ENCODE data around the gene DRD5. TPM values are rescaled to one million over a fixed set of nuclear protein-coding genes. Genes with fewer than 3 reads are reported as not detected.

The DRD5 gene
- total RNA-seq, 1 experiment from 2014 or later, result not detected

DNA sequence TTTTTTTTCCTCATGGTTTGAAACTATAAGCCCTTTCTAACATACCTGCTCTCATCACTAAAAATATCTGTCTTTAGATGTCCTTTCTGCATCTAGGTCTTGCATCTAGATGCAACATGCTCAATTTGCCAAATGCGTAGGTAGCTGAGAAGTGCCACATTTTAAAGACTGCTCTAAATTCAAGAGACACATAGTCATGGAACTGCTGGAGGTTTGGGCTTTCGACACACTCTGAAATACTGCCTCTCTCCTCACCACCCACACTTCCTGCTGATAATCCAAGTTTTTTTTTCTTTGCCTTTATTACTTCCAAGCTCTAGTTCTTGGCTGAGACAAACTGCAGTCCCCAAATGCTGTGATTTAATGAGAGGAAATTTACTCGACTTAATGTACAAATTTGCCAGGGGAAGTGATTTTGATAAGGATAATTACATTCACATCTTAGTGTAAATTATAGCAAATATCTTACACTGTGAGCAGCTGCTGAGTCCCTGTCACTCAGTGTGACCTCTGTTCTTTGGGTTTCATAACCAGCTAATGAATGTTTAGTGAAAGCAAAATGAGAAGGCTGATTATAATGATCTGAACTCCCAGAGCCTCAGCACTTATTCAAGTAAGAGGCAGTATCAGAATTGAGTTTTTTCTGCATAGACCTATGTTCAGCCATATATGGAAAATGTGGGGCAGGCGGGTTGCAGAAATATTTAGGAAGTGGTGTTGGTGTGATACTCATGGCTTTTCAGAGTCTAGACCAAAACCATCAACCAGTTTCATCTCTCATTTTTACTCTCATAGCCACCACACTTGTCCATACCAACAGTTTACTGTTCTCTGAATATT, 31.3 kb downstream of the DRD5 start:
- peak; percentile 27 for DNase-seq (ENCODE audit: extremely low read depth, low read depth)

DNA sequence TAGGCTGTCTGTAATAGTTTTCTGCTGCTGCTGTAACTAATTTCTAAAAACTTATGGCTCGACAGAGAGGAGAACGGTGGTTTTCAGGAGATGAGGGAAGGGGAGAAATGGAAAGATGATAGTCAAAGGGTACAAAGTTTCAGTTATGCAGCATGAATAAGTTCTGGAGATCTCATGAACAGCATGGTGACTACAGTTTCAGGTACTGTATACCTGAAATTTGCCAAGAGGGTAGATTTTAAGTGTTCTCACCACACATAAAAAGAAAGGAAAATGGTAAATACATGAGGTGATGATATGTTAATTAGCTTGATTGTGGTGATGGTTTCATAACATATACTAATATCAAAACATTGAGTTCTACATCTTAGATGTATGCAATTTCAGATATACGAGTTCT, 34.9 kb downstream of the DRD5 start:
- no peak for DNase-seq (ENCODE audit: extremely low read depth, low read depth)

DNA sequence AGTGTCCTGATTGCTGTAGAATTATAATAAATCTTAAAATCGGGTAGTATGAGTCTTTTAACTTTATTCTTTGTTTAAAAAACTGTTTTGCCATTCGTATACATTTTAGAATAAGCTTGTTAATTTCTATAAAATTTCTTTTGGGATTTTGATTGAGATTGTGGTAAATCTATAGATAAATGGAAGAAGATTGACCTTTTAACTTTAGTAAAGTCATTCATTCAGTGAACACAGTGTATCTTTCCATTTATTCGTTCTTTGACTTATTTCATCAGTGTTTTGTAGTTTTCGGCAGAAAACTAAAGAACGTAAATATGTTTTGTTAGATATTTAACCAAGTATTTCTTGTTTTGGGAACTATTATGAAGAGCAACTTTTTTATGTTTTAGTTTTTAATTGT, 38.9 kb downstream of the DRD5 start:
- DNase-seq (ENCODE audit: extremely low read depth, low read depth), result no peak

DNA sequence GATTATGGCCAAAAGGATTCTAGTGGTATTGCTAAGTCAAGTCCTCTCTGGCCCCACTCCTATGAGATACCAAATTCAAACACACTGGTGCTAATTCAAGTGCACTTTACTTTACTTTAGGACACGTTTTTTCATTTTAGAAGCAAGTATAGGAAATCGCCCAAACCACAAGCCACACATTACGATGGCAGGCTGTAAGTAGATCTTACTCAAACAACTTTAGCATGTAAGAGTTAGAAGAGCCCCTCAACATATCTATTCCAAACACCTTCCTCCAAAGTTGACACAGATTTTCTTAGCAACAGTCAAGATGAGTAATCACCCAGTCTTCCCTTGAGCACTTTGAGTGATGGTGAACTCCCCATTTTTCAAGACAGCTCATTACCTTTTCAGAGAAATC, 43.6 kb downstream of the DRD5 start:
- DNase-seq (ENCODE audit: extremely low read depth, low read depth), result no peak

DNA sequence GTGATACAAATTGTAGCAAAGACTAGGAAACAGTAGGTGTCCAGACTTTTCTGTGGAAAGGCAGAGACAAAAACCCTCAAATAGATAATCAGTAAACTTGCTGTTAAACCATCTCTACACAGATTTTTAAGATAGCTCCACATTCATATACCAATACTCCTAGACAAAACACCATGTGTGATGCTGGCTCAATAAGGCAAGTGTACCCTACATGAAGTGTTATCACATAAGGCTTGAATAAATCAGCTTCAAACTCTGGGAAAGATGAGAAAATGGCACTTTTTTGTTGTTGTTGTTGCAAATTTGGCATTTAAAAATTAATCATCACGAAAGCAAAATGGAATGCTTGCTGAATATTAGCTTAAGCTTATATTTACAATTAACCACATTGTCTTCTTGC, 45.1 kb downstream of the DRD5 start:
- DNase-seq (ENCODE audit: extremely low read depth, low read depth), result no peak

DNA sequence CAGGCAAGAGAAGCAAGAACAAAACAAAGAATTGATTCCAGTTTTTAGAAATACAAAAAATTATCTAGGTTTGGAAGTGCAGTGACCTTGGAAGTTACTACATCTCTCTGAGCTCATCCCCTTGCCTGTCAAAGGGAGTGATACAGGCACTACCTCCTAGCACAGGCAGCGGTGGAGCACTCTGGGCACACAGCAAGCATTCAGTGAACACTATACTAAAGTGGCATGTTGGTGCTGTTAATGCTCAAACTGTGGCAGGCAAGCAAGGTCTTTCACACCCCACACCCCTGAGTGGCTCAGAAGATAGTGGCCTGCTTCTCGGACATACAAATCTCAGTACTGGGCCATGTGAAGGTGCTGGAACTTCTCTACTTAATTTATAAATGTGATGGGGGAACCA, 51.2 kb downstream of the DRD5 start:
- no peak for DNase-seq (ENCODE audit: extremely low read depth, low read depth)

DNA sequence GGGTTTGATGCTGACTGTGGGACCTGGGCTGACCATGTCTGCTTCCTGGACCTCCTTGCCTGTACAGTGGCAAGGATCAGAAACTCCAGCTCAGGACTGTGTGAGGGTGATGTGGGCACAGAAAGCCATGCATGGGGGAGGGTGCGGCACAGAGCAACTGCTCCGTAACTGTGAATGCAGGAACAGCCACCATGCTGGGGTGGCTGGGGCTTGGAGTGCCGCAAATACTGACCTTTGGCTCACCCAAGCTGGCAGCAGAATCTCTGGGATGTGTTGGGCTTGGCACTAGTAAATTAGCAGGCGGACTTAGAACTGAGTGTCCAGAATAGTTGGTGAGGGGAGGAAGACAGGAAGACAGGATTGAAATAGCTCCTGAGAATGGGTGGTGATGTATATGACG, 52.0 kb downstream of the DRD5 start:
- DNase-seq (ENCODE audit: extremely low read depth, low read depth), result no peak

Small RNAs within 50 kb of the gene (small RNA-seq; reads per million reads assigned to genes)
- gene RNA5SP154, result 0 reads per million in 2 experiments

Other genes starting within 250 kb of the DRD5 start
- gene SLC2A9, start 239.9 kb downstream of the DRD5 start, total RNA-seq (2014; rRNA removed; shearing (Covaris generic)), result not detected in 2 replicates

All from NCI-H460 (cell line).